Measurements from ENCODE around the gene HRH1. TPM values are rescaled to one million over a fixed set of nuclear protein-coding genes. Genes with fewer than 3 reads are reported as not detected.

Gene HRH1
- total RNA-seq, 1 experiment from 2014 or later, result 4.6 TPM

- DNase-seq (ENCODE audit: low read depth, low spot score) (no peak), ATAC-seq (no peak)
- intact Hi-C loops (cut with micrococcal nuclease; ENCODE audit: unreplicated experiment) (no loop called here), in situ Hi-C loops (cut with HindIII; ENCODE audit: low pct_unique_long_range_greater_than_20kb, low sequenced_read_pairs) (no loop called here)
- Histone ChIP-seq H3K27me3 (ENCODE audit: control insufficient read depth, insufficient read depth, low read length) (no peaks in the 10 kb centered on the region), H3K36me3 (ENCODE audit: control insufficient read depth, insufficient read depth, low read length) (no peaks in the 10 kb centered on the region), H3K4me1 (ENCODE audit: control insufficient read depth, insufficient read depth, low read length) (no peaks in the 10 kb centered on the region), H3K27ac (ENCODE audit: low read length) (no peak overlapping the region), H3K4me3 (ENCODE audit: low read depth in 2 of 2, low read length in 2 of 2) (no peak overlapping the region), H3K9me3 (ENCODE audit: control insufficient read depth, insufficient read depth, low read depth, low read length) (no peaks in the 10 kb centered on the region)
- ChIA-PET CTCF (no interaction called here), POLR2A (no interaction called here)
- no peak for TF ChIP-seq REST (IDR thresholded peaks at IDR 0.05; ENCODE audit: insufficient read depth in 1 of 2, low read depth in 2 of 2, low read length in 1 of 2)
- TF ChIP-seq POLR2AphosphoS5 (IDR thresholded peaks at IDR 0.05; ENCODE audit: low read depth, low read length), result no peak
- no peak for TF ChIP-seq SIN3A (IDR thresholded peaks at IDR 0.05; ENCODE audit: borderline replicate concordance, insufficient read depth, low read depth, low read length)
- no peak for TF ChIP-seq CTCF (IDR thresholded peaks at IDR 0.05)
- no peak for TF ChIP-seq TCF7L2 (IDR thresholded peaks at IDR 0.05; ENCODE audit: low read depth, low read length)
- BruUV-seq (replicated peaks), result no TSS peak
Observed at GRCh38 chr3:11146773-11147660, 7.3 kb upstream of the HRH1 start.

GRCh38 chr3:11150256-11150655 is 4.0 kb upstream of the HRH1 start:
- ChIA-PET POLR2A (no interaction called here), CTCF (no interaction called here)
- no peak overlapping the region for H3K4me3 ChIP-seq (ENCODE audit: low read depth in 2 of 2, low read length in 2 of 2)
- TF ChIP-seq TCF7L2 (IDR thresholded peaks at IDR 0.05; ENCODE audit: low read depth, low read length), result no peak
- no peak for TF ChIP-seq POLR2AphosphoS5 (IDR thresholded peaks at IDR 0.05; ENCODE audit: low read depth, low read length)
- TF ChIP-seq CTCF (IDR thresholded peaks at IDR 0.05), result no peak
- TF ChIP-seq REST (IDR thresholded peaks at IDR 0.05; ENCODE audit: insufficient read depth in 1 of 2, low read depth in 2 of 2, low read length in 1 of 2), result no peak
- TF ChIP-seq SIN3A (IDR thresholded peaks at IDR 0.05; ENCODE audit: borderline replicate concordance, insufficient read depth, low read depth, low read length), result no peak
- no peaks in the 10 kb centered on the region for H3K4me1 ChIP-seq (ENCODE audit: control insufficient read depth, insufficient read depth, low read length)
- in situ Hi-C loops (cut with HindIII; ENCODE audit: low pct_unique_long_range_greater_than_20kb, low sequenced_read_pairs) (no loop called here), intact Hi-C loops (cut with micrococcal nuclease; ENCODE audit: unreplicated experiment) (no loop called here)
- H3K27me3 ChIP-seq (ENCODE audit: control insufficient read depth, insufficient read depth, low read length), result no peaks in the 10 kb centered on the region
- BruUV-seq (replicated peaks), result no TSS peak
- ATAC-seq (no peak), DNase-seq (ENCODE audit: low read depth, low spot score) (no peak)
- no peak overlapping the region for H3K27ac ChIP-seq (ENCODE audit: low read length)
- H3K9me3 ChIP-seq (ENCODE audit: control insufficient read depth, insufficient read depth, low read depth, low read length), result no peaks in the 10 kb centered on the region
- H3K36me3 ChIP-seq (ENCODE audit: control insufficient read depth, insufficient read depth, low read length), result no peaks in the 10 kb centered on the region

Measured in Panc1 (cell line).